Measurements from ENCODE around the gene HS2ST1. TPM values are rescaled to one million over a fixed set of nuclear protein-coding genes. Genes with fewer than 3 reads are reported as not detected.
"Not testable (repeated sequence)": the region's sequence is repeated elsewhere in the genome, so short reads cannot be mapped to it uniquely, and the experiment has no call there.

The HS2ST1 gene
- total RNA-seq, 1 experiment from 2014 or later, result 7.8 TPM

- Histone ChIP-seq H3K36me3 (no peaks in the 10 kb centered on the region), H3K27me3 (no peaks in the 10 kb centered on the region), H3K9me3 (no peaks in the 10 kb centered on the region), H3K4me3 (no peak overlapping the region)
- DNase-seq, result no peak
These were observed 73.0 kb downstream of the HS2ST1 start for GRCh38 chr1:86987446-86987845.

GRCh38 chr1:86988835-86989234 is 74.4 kb downstream of the HS2ST1 start:
- no peaks in the 10 kb centered on the region for H3K27me3 ChIP-seq

GRCh38 chr1:86989690-86990089 is 75.3 kb downstream of the HS2ST1 start:
- not testable (repeated sequence) for H3K27me3 ChIP-seq, DNase-seq

More at GRCh38 chr1:86988835-86989234, 74.4 kb downstream of the HS2ST1 start:
- Histone ChIP-seq H3K4me3 (no peak overlapping the region), H3K36me3 (no peaks in the 10 kb centered on the region), H3K9me3 (no peaks in the 10 kb centered on the region)
- no peak for DNase-seq

GRCh38 chr1:86990826-86991225 is 76.4 kb downstream of the HS2ST1 start:
- H3K36me3 ChIP-seq, result no peaks in the 10 kb centered on the region
- H3K27me3 ChIP-seq, result no peaks in the 10 kb centered on the region
- H3K4me3 ChIP-seq, result no peak overlapping the region
- no peaks in the 10 kb centered on the region for H3K9me3 ChIP-seq
- DNase-seq, result no peak

More at GRCh38 chr1:86989690-86990089, 75.3 kb downstream of the HS2ST1 start:
- not testable (repeated sequence) for H3K4me3 ChIP-seq, H3K36me3 ChIP-seq, H3K9me3 ChIP-seq

GRCh38 chr1:86991549-86992186 is 77.2 kb downstream of the HS2ST1 start:
- Histone ChIP-seq H3K4me3 (no peak overlapping the region), H3K9me3 (no peaks in the 10 kb centered on the region), H3K27me3 (no peaks in the 10 kb centered on the region), H3K36me3 (no peaks in the 10 kb centered on the region)
- DNase-seq, result no peak

- DNase-seq, result no peak
- H3K9me3 ChIP-seq, result no peaks in the 10 kb centered on the region
These were observed 78.4 kb downstream of the HS2ST1 start for GRCh38 chr1:86992861-86993260.

GRCh38 chr1:86993269-86993985 is 79.0 kb downstream of the HS2ST1 start:
- no peak for DNase-seq
- no peaks in the 10 kb centered on the region for H3K9me3 ChIP-seq
- no peak overlapping the region for H3K4me3 ChIP-seq
- H3K27me3 ChIP-seq, result no peaks in the 10 kb centered on the region
- no peaks in the 10 kb centered on the region for H3K36me3 ChIP-seq

More at GRCh38 chr1:86992861-86993260, 78.4 kb downstream of the HS2ST1 start:
- Histone ChIP-seq H3K4me3 (no peak overlapping the region), H3K27me3 (no peaks in the 10 kb centered on the region), H3K36me3 (no peaks in the 10 kb centered on the region)

- no peak for DNase-seq
- Histone ChIP-seq H3K36me3 (no peaks in the 10 kb centered on the region), H3K27me3 (no peaks in the 10 kb centered on the region), H3K9me3 (no peaks in the 10 kb centered on the region), H3K4me3 (no peak overlapping the region)
These were observed 79.6 kb downstream of the HS2ST1 start for GRCh38 chr1:86994061-86994460.

- DNase-seq, result no peak
These were observed 83.1 kb downstream of the HS2ST1 start for GRCh38 chr1:86997538-86997937.

GRCh38 chr1:86998280-86998679 is 83.8 kb downstream of the HS2ST1 start:
- H3K4me3 ChIP-seq, result no peak overlapping the region
- no peak for DNase-seq
- H3K9me3 ChIP-seq, result no peaks in the 10 kb centered on the region
- H3K27me3 ChIP-seq, result no peaks in the 10 kb centered on the region
- no peaks in the 10 kb centered on the region for H3K36me3 ChIP-seq

More at GRCh38 chr1:86997538-86997937, 83.1 kb downstream of the HS2ST1 start:
- H3K36me3 ChIP-seq, result no peaks in the 10 kb centered on the region
- no peak overlapping the region for H3K4me3 ChIP-seq
- no peaks in the 10 kb centered on the region for H3K27me3 ChIP-seq
- no peaks in the 10 kb centered on the region for H3K9me3 ChIP-seq

- no peak for DNase-seq
- Histone ChIP-seq H3K27me3 (no peaks in the 10 kb centered on the region), H3K9me3 (no peaks in the 10 kb centered on the region), H3K4me3 (no peak overlapping the region), H3K36me3 (no peaks in the 10 kb centered on the region)
These were observed 84.3 kb downstream of the HS2ST1 start for GRCh38 chr1:86998727-86999126.

GRCh38 chr1:87000460-87000859 is 86.0 kb downstream of the HS2ST1 start:
- Histone ChIP-seq H3K36me3 (no peaks in the 10 kb centered on the region), H3K27me3 (no peaks in the 10 kb centered on the region), H3K9me3 (no peaks in the 10 kb centered on the region), H3K4me3 (no peak overlapping the region)
- no peak for DNase-seq

GRCh38 chr1:87004857-87005256 is 90.4 kb downstream of the HS2ST1 start:
- H3K9me3 ChIP-seq, result no peaks in the 10 kb centered on the region
- H3K4me3 ChIP-seq, result no peak overlapping the region
- H3K36me3 ChIP-seq, result no peaks in the 10 kb centered on the region
- no peak for DNase-seq
- H3K27me3 ChIP-seq, result no peaks in the 10 kb centered on the region

- H3K4me3 ChIP-seq, result no peak overlapping the region
- H3K27me3 ChIP-seq, result no peaks in the 10 kb centered on the region
- no peak for DNase-seq
- no peaks in the 10 kb centered on the region for H3K36me3 ChIP-seq
- no peaks in the 10 kb centered on the region for H3K9me3 ChIP-seq
These were observed 92.9 kb downstream of the HS2ST1 start for GRCh38 chr1:87007323-87007722.

- H3K36me3 ChIP-seq, H3K4me3 ChIP-seq, DNase-seq, H3K27me3 ChIP-seq: not testable (repeated sequence)
- H3K9me3 ChIP-seq, result peaks cover 11% of the 10 kb centered on the region
These were observed 99.0 kb downstream of the HS2ST1 start for GRCh38 chr1:87013385-87013784.

- no peaks in the 10 kb centered on the region for H3K27me3 ChIP-seq
- H3K9me3 ChIP-seq, result peaks cover 5% of the 10 kb centered on the region
- H3K36me3 ChIP-seq, result no peaks in the 10 kb centered on the region
- no peak overlapping the region for H3K4me3 ChIP-seq
- DNase-seq, result no peak
These were observed 103.7 kb downstream of the HS2ST1 start for GRCh38 chr1:87017998-87018672.

GRCh38 chr1:87023326-87023725 is 108.9 kb downstream of the HS2ST1 start:
- no peak for DNase-seq
- Histone ChIP-seq H3K36me3 (no peaks in the 10 kb centered on the region), H3K4me3 (no peak overlapping the region), H3K9me3 (no peaks in the 10 kb centered on the region), H3K27me3 (no peaks in the 10 kb centered on the region)
